Activated T-helper 17 cell treated with anti-CD3 and anti-CD28 coated beads, Interleukin-2, amount 50 U/mL, for 72 hours (primary cell): Measurements from ENCODE around the gene STK11. TPM values are rescaled to one million over a fixed set of nuclear protein-coding genes. Genes with fewer than 3 reads are reported as not detected.

ENCODE experiments used
- ATAC-seq: fragments of 150-1000 bp; cut with Tn5 transposase; replicated peaks from 2 replicates; pipeline ENCODE4 v1.10.0; 2021; ENCODE audit warnings: mild to moderate bottlenecking, moderate library complexity
- H3K27ac Mint-ChIP-seq: one replicate; pipeline ENCODE4 v1.8.0; 2022; ENCODE audit warnings: mixed read lengths
- H3K27me3 Mint-ChIP-seq: one replicate; pipeline ENCODE4 v1.8.0; 2022; ENCODE audit warnings: mixed read lengths
- H3K36me3 Mint-ChIP-seq: one replicate; pipeline ENCODE4 v1.8.0; 2022; ENCODE audit warnings: low read depth, mild to moderate bottlenecking, mixed read lengths
- H3K4me1 Mint-ChIP-seq: one replicate; pipeline ENCODE4 v1.8.0; 2022; ENCODE audit warnings: mixed read lengths
- H3K4me3 Mint-ChIP-seq: one replicate; pipeline ENCODE4 v1.8.0; 2022; ENCODE audit warnings: mild to moderate bottlenecking, mixed read lengths
- H3K9me3 Mint-ChIP-seq: one replicate; pipeline ENCODE4 v1.8.0; 2022; ENCODE audit warnings: mixed read lengths
- total RNA-seq, 2 donors: library from RNA; stranded (reverse); gene quantifications; one replicate each; pipeline ENCODE4 v1.2.3, GENCODE V29; 2022

The STK11 gene
- total RNA-seq, 2 donors from 2014 or later = 77.0 to 86.6 TPM

- no peaks in the 10 kb centered on the region for H3K9me3 Mint-ChIP-seq
- peaks cover 93% of the 10 kb centered on the region for H3K36me3 Mint-ChIP-seq
- peak overlapping the region; percentile 48 for H3K27ac Mint-ChIP-seq
- H3K27me3 Mint-ChIP-seq = no peaks in the 10 kb centered on the region
- H3K4me3 Mint-ChIP-seq = peak overlapping the region; percentile 87
- ATAC-seq = no peak
- H3K4me1 Mint-ChIP-seq = peaks cover 26% of the 10 kb centered on the region
These were observed 68.7 kb downstream of the STK11 start for GRCh38 chr19:1274081-1274851.

- Mint-ChIP-seq H3K4me3 (peak overlapping the region; percentile 87), H3K36me3 (peaks cover 96% of the 10 kb centered on the region), H3K4me1 (peaks cover 26% of the 10 kb centered on the region), H3K27me3 (no peaks in the 10 kb centered on the region), H3K9me3 (no peaks in the 10 kb centered on the region), H3K27ac (peak overlapping the region; percentile 48)
- no peak for ATAC-seq
These were observed 69.3 kb downstream of the STK11 start for GRCh38 chr19:1274852-1275259.

- Mint-ChIP-seq H3K4me3 (peak within 1 kb of the TSS; percentile 87), H3K27me3 (no peaks in the 10 kb centered on the region), H3K9me3 (no peaks in the 10 kb centered on the region), H3K36me3 (peaks cover 96% of the 10 kb centered on the region), H3K27ac (peak within 1 kb of the TSS; percentile 95), H3K4me1 (peaks cover 21% of the 10 kb centered on the region)
- ATAC-seq = peak; percentile 89
These were observed 69.8 kb downstream of the STK11 start, which contains the start of gene FAM174C for GRCh38 chr19:1275260-1275975. FAM174C (plus strand) TSS chr19:1275530; CDS start chr19:1275550, 20 bp downstream.

GRCh38 chr19:1275976-1276627, 70.5 kb downstream of the STK11 start:
- Mint-ChIP-seq H3K27ac (peak overlapping the region; percentile 95), H3K36me3 (peaks cover 92% of the 10 kb centered on the region), H3K27me3 (no peaks in the 10 kb centered on the region), H3K9me3 (no peaks in the 10 kb centered on the region), H3K4me3 (peak overlapping the region; percentile 87), H3K4me1 (peaks cover 19% of the 10 kb centered on the region)
- no peak for ATAC-seq

- Mint-ChIP-seq H3K9me3 (no peaks in the 10 kb centered on the region), H3K27ac (peak overlapping the region; percentile 95), H3K27me3 (no peaks in the 10 kb centered on the region), H3K4me3 (peak overlapping the region; percentile 87), H3K4me1 (peaks cover 14% of the 10 kb centered on the region), H3K36me3 (peaks cover 86% of the 10 kb centered on the region)
- no peak for ATAC-seq
These were observed 71.0 kb downstream of the STK11 start for GRCh38 chr19:1276628-1277022.

- peak overlapping the region; percentile 95 for H3K27ac Mint-ChIP-seq
- H3K27me3 Mint-ChIP-seq = no peaks in the 10 kb centered on the region
- H3K36me3 Mint-ChIP-seq = peaks cover 82% of the 10 kb centered on the region
- peak overlapping the region; percentile 87 for H3K4me3 Mint-ChIP-seq
- no peak for ATAC-seq
- peaks cover 14% of the 10 kb centered on the region for H3K4me1 Mint-ChIP-seq
- H3K9me3 Mint-ChIP-seq = no peaks in the 10 kb centered on the region
These were observed 71.5 kb downstream of the STK11 start for GRCh38 chr19:1277061-1277460.

Other genes with a start within 250 kb of the STK11 start
- 10 to 100 TPM; 43.2 to 94.2 TPM for gene WDR18, start 221.4 kb upstream of the STK11 start, total RNA-seq
- gene GRIN3B, start 205.4 kb upstream of the STK11 start, total RNA-seq = under 1 TPM in 1 of 2 donors, not detected in 1; 0.21 TPM
- gene TMEM259, start 184.7 kb upstream of the STK11 start, total RNA-seq = 100 to 1,000 TPM; 101 to 120 TPM
- not detected for gene RNU6-2, start 184.3 kb upstream of the STK11 start, total RNA-seq
- gene CNN2, start 179.2 kb upstream of the STK11 start, total RNA-seq = 100 to 1,000 TPM; 152 to 246 TPM
- 10 to 100 TPM; 21.8 to 31.2 TPM for gene ABCA7, start 165.7 kb upstream of the STK11 start, total RNA-seq
- 100 to 1,000 TPM; 211 to 310 TPM for gene ARHGAP45, start 138.6 kb upstream of the STK11 start, total RNA-seq
- 100 to 1,000 TPM; 155 to 248 TPM for gene POLR2E, start 110.4 kb upstream of the STK11 start, total RNA-seq
- 100 to 1,000 TPM; 110 to 170 TPM for gene GPX4, start 101.8 kb upstream of the STK11 start, total RNA-seq
- gene SBNO2, start 31.5 kb upstream of the STK11 start, total RNA-seq = 100 to 1,000 TPM; 119 to 139 TPM
- gene CBARP, start 32.2 kb downstream of the STK11 start, total RNA-seq = 1 to 10 TPM in 1 of 2 donors, under 1 TPM in 1; 0.77 to 1.4 TPM
- gene ATP5F1D, start 36.0 kb downstream of the STK11 start, total RNA-seq = 100 to 1,000 TPM; 148 to 210 TPM
- 10 to 100 TPM; 51.4 to 56.8 TPM for gene MIDN, start 42.8 kb downstream of the STK11 start, total RNA-seq
- gene CIRBP, start 63.6 kb downstream of the STK11 start, total RNA-seq = 100 to 1,000 TPM; 150 to 172 TPM
- gene FAM174C, start 69.8 kb downstream of the STK11 start, total RNA-seq = 10 to 100 TPM; 52.9 to 85.9 TPM
- gene EFNA2, start 80.1 kb downstream of the STK11 start, total RNA-seq = not detected
- 10 to 100 TPM; 51.5 to 87.9 TPM for gene NDUFS7, start 178.1 kb downstream of the STK11 start, total RNA-seq
- gene GAMT, start 195.8 kb downstream of the STK11 start, total RNA-seq = 10 to 100 TPM in 1 of 2 donors, 1 to 10 TPM in 1; 4.9 to 11.2 TPM
- gene DAZAP1, start 201.8 kb downstream of the STK11 start, total RNA-seq = 100 to 1,000 TPM; 161 to 271 TPM
- 1,000 to 10,000 TPM; 1,611 to 1,688 TPM for gene RPS15, start 232.6 kb downstream of the STK11 start, total RNA-seq
- gene APC2, start 244.3 kb downstream of the STK11 start, total RNA-seq = under 1 TPM; 0.04 to 0.21 TPM